Colonic mucosa (tissue), 4 donors: ENCODE data around the gene DUOX2. TPM values are rescaled to one million over a fixed set of nuclear protein-coding genes. Genes with fewer than 3 reads are reported as not detected.

Experiments used
- DNase-seq: peaks from one replicate; pipeline ENCODE4 v3.0.0-alpha.2; 2020
- H3K27ac ChIP-seq: fragments of 200-600 bp; one replicate; pipeline ENCODE4 v1.8.0; 2021
- H3K27me3 ChIP-seq: fragments of 200-600 bp; one replicate; pipeline ENCODE4 v1.8.0; 2021
- H3K36me3 ChIP-seq: fragments of 200-600 bp; one replicate; pipeline ENCODE4 v1.8.0; 2021
- H3K4me1 ChIP-seq: fragments of 200-600 bp; one replicate; pipeline ENCODE4 v1.8.0; 2021; ENCODE audit warnings: mild to moderate bottlenecking
- H3K4me3 ChIP-seq: fragments of 200-600 bp; one replicate; pipeline ENCODE4 v1.8.0; 2021
- H3K9ac ChIP-seq, 2 donors: one replicate each; pipeline ENCODE4 v1.7.0; 2013; ENCODE audit warnings: control low read depth in 2 of 2, low read depth in 2 of 2, low read length in 2 of 2
- H3K9me3 ChIP-seq: fragments of 200-600 bp; one replicate; pipeline ENCODE4 v1.8.0; 2021
- CTCF ChIP-seq: fragments of 200-600 bp; IDR thresholded peaks from one replicate; pipeline ENCODE4 v1.8.0; 2022; ENCODE audit warnings: antibody characterized with exemption, mild to moderate bottlenecking
- intact Hi-C: fragments of 100-400 bp; cut with DNase I; formaldehyde crosslinking; loops from one replicate; pipeline ENCODE4 v1.14.1; 2022
- total RNA-seq, 2 donors: library from RNA; stranded (reverse); fragmentation: NEBNext Ultra II Directional in 1 of 2; extraction: Animal tissue kit (Norgen Biotek cat#: 25700) in 1 of 2; gene quantifications; one replicate each; pipeline ENCODE4 v1.2.1, GENCODE V29; 2021
- donor health status: healthy.
- donor health status: DM: no; HTN: no; CAD: no.
- donor health status: DM: no; HTN: no; CAD: no.

The DUOX2 gene
- total RNA-seq, 2 donors from 2014 or later, result 40.0 to 111 TPM

GRCh38 chr15:45117308-45118130, 3.5 kb upstream of the DUOX2 start:
- Histone ChIP-seq H3K4me1 (peaks cover 3% of the 10 kb centered on the region), H3K9ac (no peak overlapping the region), H3K4me3 (no peak overlapping the region), H3K27ac (no peak overlapping the region), H3K9me3 (no peaks in the 10 kb centered on the region), H3K36me3 (no peaks in the 10 kb centered on the region), H3K27me3 (peaks cover 47% of the 10 kb centered on the region)
- intact Hi-C loops, result loop anchor here (5.0 kb wide), 2 partner anchors 65 to 150 kb away; no protein-coding TSS in a partner anchor
- DNase-seq, result no peak
- TF ChIP-seq CTCF, result no peak

- Histone ChIP-seq H3K27me3 (peaks cover 53% of the 10 kb centered on the region), H3K4me1 (peaks cover 3% of the 10 kb centered on the region), H3K4me3 (peak overlapping the region; percentile 12), H3K27ac (no peak overlapping the region), H3K9ac (no peak overlapping the region), H3K36me3 (no peaks in the 10 kb centered on the region), H3K9me3 (no peaks in the 10 kb centered on the region)
- no peak for DNase-seq
- no peak for TF ChIP-seq CTCF
- intact Hi-C loops, result loop anchor here (5.0 kb wide), 2 partner anchors 64 to 149 kb away; no protein-coding TSS in a partner anchor
Measured at GRCh38 chr15:45116482-45117307, 2.7 kb upstream of the DUOX2 start.

GRCh38 chr15:45116006-45116481, 2.1 kb upstream of the DUOX2 start:
- TF ChIP-seq CTCF, result no peak
- Histone ChIP-seq H3K36me3 (no peaks in the 10 kb centered on the region), H3K27me3 (peaks cover 57% of the 10 kb centered on the region), H3K9ac (no peak overlapping the region), H3K27ac (no peak overlapping the region), H3K4me1 (peaks cover 3% of the 10 kb centered on the region), H3K9me3 (no peaks in the 10 kb centered on the region), H3K4me3 (peak overlapping the region; percentile 12)
- DNase-seq, result no peak
- intact Hi-C loops, result loop anchor here (5.0 kb wide), 2 partner anchors 64 to 149 kb away; no protein-coding TSS in a partner anchor

- H3K27ac ChIP-seq, result no peak overlapping the region
- peak overlapping the region; percentile 48 for H3K4me3 ChIP-seq
- peaks cover 3% of the 10 kb centered on the region for H3K4me1 ChIP-seq
- H3K36me3 ChIP-seq, result no peaks in the 10 kb centered on the region
- TF ChIP-seq CTCF, result no peak
- no peak for DNase-seq
- H3K9ac ChIP-seq, result no peak overlapping the region
- peaks cover 57% of the 10 kb centered on the region for H3K27me3 ChIP-seq
- H3K9me3 ChIP-seq, result no peaks in the 10 kb centered on the region
- intact Hi-C loops, result loop anchor here (5.0 kb wide), 2 partner anchors 63 to 148 kb away; no protein-coding TSS in a partner anchor
Measured at GRCh38 chr15:45115312-45115820, 1.4 kb upstream of the DUOX2 start.

- no peaks in the 10 kb centered on the region for H3K36me3 ChIP-seq
- no peak for DNase-seq
- peak overlapping the region; percentile 48 for H3K4me3 ChIP-seq
- TF ChIP-seq CTCF, result no peak
- peaks cover 57% of the 10 kb centered on the region for H3K27me3 ChIP-seq
- no peaks in the 10 kb centered on the region for H3K9me3 ChIP-seq
- no peak overlapping the region for H3K9ac ChIP-seq
- intact Hi-C loops, result loop anchor here (5.0 kb wide), 2 partner anchors 62 to 147 kb away; no protein-coding TSS in a partner anchor
- no peak overlapping the region for H3K27ac ChIP-seq
- peaks cover 3% of the 10 kb centered on the region for H3K4me1 ChIP-seq
Measured at GRCh38 chr15:45114751-45115085, 746 bp upstream of the DUOX2 start.
